Thymus (tissue), 11 donors: Measurements from ENCODE around the gene RPS6KL1. TPM values are rescaled to one million over a fixed set of nuclear protein-coding genes. Genes with fewer than 3 reads are reported as not detected.

ENCODE experiments used
- DNase-seq, 9 donors: peaks; one replicate each; pipeline ENCODE4 v3.0.0-alpha.2; 2013; ENCODE audit warnings: low spot score in 9 of 9, low read depth in 6 of 9, missing footprints in 1 of 9
- H3K27ac ChIP-seq, 2 donors: one replicate each; pipeline ENCODE4 v1.5.1; 2013; ENCODE audit warnings: control low read depth in 1 of 2, low read depth in 1 of 2, low read length in 1 of 2, mild to moderate bottlenecking in 1 of 2, moderate library complexity in 1 of 2
- H3K27me3 ChIP-seq, 2 donors: one replicate each; pipeline ENCODE4 v1.5.1; 2013; ENCODE audit warnings: low read length in 1 of 2; ENCODE audit not compliant: control insufficient read depth in 2 of 2, insufficient read depth in 1 of 2
- H3K36me3 ChIP-seq, 2 donors: one replicate each; pipeline ENCODE4 v1.5.1; 2013; ENCODE audit warnings: low read length in 1 of 2, mild to moderate bottlenecking in 1 of 2, moderate library complexity in 1 of 2; ENCODE audit not compliant: control insufficient read depth in 2 of 2, insufficient read depth in 2 of 2
- H3K4me1 ChIP-seq, 2 donors: one replicate each; pipeline ENCODE4 v1.5.1; 2013; ENCODE audit warnings: low read length in 2 of 2; ENCODE audit not compliant: control insufficient read depth in 2 of 2, insufficient read depth in 2 of 2
- H3K4me3 ChIP-seq, 2 donors: one replicate each; pipeline ENCODE4 v1.5.1; 2013; ENCODE audit warnings: low read length in 2 of 2, control low read depth in 1 of 2, mild to moderate bottlenecking in 1 of 2
- H3K9me3 ChIP-seq, 2 donors: one replicate each; pipeline ENCODE4 v1.5.1; 2013; ENCODE audit warnings: low read length in 1 of 2, mild to moderate bottlenecking in 1 of 2; ENCODE audit not compliant: control insufficient read depth in 2 of 2, insufficient read depth in 1 of 2
- WGBS: extraction: QIAGEN DNeasy Blood & Tissue Kit; methylation state at CpG from one replicate; pipeline ENCODE4 v1.1.7; 2013; 5-methylcytosine and 5-hydroxymethylcytosine counted together
- polyA plus RNA-seq: library from polyadenylated mRNA; stranded (reverse); fragments of 200-250 nt; gene quantifications from one replicate; pipeline ENCODE4 v1.2.3, GENCODE V29; 2013
- total RNA-seq: library from RNA; stranded (reverse); fragments of 120-200 nt; gene quantifications from one replicate; pipeline ENCODE4 v1.2.4, GENCODE V29; 2013
- donor health status: healthy.

The RPS6KL1 gene
- total and polyA plus RNA-seq, 2 donors = 0.91 to 3.4 TPM

DNA sequence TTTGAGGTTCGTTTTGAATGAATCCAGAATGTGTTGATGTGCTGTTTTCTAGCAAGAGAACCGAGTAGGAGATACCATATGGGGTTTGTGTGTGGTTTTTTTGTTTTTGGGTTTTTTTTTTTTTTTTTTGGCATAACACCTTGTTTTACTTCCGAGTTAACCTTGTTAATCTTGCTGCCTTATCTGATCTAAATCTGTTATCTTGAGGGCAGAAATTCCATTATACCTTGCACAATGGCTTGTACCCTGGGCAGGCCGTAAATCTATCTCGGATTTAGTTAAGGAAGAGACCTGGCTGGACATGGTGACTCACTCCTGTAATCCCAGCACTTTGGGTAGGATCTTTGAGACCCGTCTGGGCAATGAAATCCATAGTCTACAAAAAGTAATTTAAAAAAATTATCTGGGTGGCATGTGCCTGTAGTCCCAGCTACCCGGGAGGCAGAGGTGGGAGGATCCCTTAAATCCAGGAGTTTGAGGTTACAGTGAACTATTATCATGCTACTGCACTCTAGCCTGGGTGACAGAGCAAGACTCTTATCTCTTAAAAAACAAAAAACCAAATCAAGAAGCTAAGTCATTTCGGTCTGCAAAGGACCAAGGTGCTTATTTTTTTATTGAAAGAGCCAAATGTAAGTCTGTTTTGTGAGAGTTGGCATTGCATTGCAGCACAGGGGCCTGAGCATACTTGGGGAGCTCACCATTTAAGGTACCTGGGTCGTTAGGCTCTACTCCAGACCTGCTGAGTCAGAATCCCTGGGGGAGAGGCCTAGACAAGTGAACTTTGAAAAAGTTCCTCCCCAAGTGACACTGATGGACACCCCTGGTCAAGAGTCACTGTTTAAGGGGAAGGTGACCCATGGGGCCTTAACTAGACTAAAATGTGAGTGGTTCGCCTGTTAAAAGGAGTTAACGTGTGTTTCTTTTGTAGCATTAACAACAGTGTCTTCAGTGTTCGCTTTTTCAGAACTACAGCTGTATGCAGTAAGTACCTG lies 34.6 kb downstream of the RPS6KL1 start:
- peaks cover 7 to 11% of the 10 kb centered on the region in 2 donors for H3K4me1 ChIP-seq
- DNase-seq = no peak
- H3K9me3 ChIP-seq = no peaks in the 10 kb centered on the region
- H3K27me3 ChIP-seq = no peaks in the 10 kb centered on the region
- no peak overlapping the region for H3K4me3 ChIP-seq
- WGBS = 94% methylated on average over 12 of the region's 12 CpGs
- H3K36me3 ChIP-seq = peaks cover 46 to 77% of the 10 kb centered on the region in 2 donors
- no peak overlapping the region for H3K27ac ChIP-seq

DNA sequence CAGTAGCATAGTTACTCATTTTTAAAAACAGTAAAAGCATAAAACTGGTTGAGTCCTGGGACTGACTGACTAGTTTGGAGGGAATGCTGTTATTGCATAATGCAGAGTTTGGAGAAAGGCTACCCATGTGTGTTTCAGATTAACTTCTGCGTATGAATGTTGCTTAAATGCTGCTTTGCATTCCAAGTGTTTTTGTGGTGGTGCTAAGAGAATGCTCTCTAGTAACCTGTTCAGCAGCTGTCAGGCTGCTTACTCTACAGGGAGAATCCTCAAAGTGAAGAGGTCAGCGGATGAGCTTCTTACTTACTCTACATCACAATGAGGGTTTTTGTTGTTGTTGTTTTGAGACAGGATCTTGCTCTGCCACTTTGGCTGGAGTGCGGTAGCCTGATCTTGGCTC lies 37.1 kb downstream of the RPS6KL1 start:
- H3K27me3 ChIP-seq = no peaks in the 10 kb centered on the region
- no peak overlapping the region for H3K4me3 ChIP-seq
- no peak overlapping the region for H3K27ac ChIP-seq
- H3K4me1 ChIP-seq = peaks cover 19 to 23% of the 10 kb centered on the region in 2 donors
- H3K9me3 ChIP-seq = no peaks in the 10 kb centered on the region
- peaks cover 29 to 53% of the 10 kb centered on the region in 2 donors for H3K36me3 ChIP-seq
- DNase-seq = no peak
- WGBS = 95% methylated on average over 3 of the region's 3 CpGs

DNA sequence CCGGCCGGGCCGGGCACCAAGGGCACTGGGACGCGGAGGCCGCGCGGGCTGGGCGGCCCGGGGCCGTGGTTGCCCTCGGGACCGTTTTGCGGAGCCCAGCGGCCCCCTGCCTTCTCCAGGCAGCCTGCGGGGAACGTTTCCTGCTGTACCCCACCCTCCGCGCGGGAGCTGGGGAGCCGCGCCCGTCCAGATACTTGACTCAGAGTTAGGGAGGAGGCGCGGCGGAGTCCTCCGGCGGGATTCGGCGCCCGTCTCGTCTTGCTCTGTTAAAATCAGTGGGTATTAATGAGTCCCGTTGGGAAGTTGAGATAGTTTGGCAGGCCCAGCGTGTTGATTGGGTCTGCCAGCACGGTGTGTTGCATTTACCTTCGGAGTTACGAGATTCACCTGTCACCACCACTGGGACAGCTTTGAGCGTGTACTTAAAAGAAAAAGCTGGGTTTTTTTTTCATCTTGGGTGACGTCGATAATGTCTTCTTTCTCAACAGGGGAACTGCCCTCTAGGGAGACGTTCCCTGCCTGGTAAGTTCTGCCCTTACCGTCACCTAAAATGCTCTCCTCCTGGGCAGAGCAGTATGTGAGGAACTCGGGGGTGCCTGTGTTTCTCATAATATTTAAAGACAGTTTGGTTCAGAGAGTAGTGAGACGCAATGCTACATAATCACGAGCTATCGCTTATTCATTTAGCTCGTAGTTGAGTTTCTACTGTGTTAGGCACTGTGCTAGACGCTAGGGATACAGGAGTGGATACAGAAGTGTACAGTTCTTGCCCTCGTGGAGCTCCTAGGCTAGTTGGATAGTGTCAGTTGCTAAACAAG lies 40.7 kb downstream of the RPS6KL1 start:
- peak in 3 of 9 donors; percentile 42 to 76 (median 43) for DNase-seq
- WGBS = 2% methylated on average over 49 of the region's 49 CpGs

DNA sequence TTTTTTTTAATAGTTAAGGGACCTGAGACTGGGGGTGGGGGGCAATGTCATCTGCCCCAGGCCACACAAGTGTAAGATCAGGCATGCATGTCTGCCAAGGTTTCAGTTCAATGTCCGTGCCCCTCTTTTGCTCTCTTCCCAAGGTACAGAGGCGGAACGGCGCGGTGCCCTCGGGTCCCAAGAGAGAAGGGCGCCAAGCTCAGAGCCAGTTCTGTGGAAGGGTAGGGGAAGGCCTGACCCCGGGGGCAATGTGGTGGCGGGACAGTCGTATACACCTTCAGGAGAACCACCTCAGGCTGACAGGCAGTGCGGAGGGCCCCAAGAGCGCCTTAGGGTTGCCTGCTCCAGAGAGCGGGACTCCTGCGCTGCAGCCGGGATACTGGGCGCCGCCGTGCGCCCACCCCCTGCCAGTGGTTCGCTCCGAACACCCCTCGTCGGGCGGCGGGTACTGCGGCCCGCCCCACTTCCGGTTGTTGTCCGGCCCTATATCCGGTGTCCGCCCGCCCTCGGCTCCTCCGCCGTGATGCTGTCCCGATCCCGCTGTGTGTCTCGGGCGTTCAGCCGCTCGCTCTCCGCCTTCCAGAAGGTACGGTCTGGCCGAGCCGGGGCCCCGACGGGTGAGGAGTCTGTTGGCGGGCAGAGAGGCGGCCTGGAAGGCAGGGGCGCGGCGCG lies 41.5 kb downstream of the RPS6KL1 start, which contains the start of gene DLST:
Gene DLST, plus strand, starts transcription at position 486 of the 672 bp plus-strand sequence. Its CDS starts 38 bp downstream, at position 524.
- H3K4me1 ChIP-seq = peaks cover 21 to 25% of the 10 kb centered on the region in 2 donors

More for the DNA sequence above, 40.7 kb downstream of the RPS6KL1 start:
- Histone ChIP-seq H3K36me3 (peaks cover 13 to 21% of the 10 kb centered on the region in 2 donors), H3K27ac (peak overlapping the region; percentile 79 to 98), H3K4me1 (peaks cover 21 to 23% of the 10 kb centered on the region in 2 donors), H3K27me3 (no peaks in the 10 kb centered on the region), H3K9me3 (no peaks in the 10 kb centered on the region), H3K4me3 (peak overlapping the region; percentile 91 to 100)

DNA sequence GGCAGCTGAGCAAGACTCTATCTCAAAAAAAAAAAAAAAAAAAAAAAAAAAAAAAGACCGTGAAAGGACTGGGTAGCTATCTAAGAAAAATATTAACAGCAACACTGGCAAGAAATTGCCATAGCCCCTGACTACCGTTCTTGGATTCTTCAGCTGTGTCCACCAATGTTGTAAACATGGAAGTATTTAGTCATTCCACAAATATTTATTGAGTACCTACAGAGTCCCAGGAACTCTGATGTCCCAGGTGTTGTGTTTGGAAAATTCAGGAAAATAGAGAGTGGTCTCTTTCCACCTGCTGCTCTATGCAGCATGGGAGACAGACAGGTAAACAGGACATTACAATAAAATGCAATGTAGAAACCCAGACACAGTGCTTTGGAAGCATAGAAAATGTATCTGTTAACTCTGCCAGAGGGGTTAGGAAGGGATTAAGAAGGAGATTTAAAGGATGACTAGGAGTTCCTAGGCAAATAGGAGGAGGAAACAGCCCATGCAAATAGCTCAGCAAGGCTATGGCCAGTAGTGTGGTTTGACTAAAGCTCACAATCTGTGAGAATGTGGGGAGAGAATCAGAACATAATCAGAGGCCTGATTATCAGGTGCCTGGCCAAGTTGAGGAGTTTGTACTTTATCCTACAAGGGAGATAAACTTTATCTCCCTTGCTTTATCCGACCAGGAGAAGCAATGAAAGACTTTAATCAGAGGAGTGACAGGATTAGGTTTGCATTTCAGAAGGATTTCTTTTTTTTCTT lies 43.5 kb downstream of the RPS6KL1 start:
- H3K4me1 ChIP-seq = peaks cover 25 to 34% of the 10 kb centered on the region in 2 donors
- no peak overlapping the region for H3K4me3 ChIP-seq
- no peak overlapping the region for H3K27ac ChIP-seq
- peaks cover under 1 to 7% of the 10 kb centered on the region in 2 donors for H3K36me3 ChIP-seq
- no peaks in the 10 kb centered on the region for H3K9me3 ChIP-seq
- H3K27me3 ChIP-seq = no peaks in the 10 kb centered on the region
- no peak for DNase-seq
- WGBS = 98% methylated on average over 3 of the region's 3 CpGs

More for the DNA sequence above, 41.5 kb downstream of the RPS6KL1 start, which contains the start of gene DLST:
- H3K27ac ChIP-seq = peak within 1 kb of the TSS; percentile 79 to 98
- H3K27me3 ChIP-seq = no peaks in the 10 kb centered on the region
- no peaks in the 10 kb centered on the region for H3K9me3 ChIP-seq
- WGBS = under 1% methylated on average over 53 of the region's 53 CpGs
- H3K4me3 ChIP-seq = peak within 1 kb of the TSS; percentile 91 to 100
- peaks cover 13 to 19% of the 10 kb centered on the region in 2 donors for H3K36me3 ChIP-seq
- DNase-seq = peak; percentile 70 to 90 (median 80)

DNA sequence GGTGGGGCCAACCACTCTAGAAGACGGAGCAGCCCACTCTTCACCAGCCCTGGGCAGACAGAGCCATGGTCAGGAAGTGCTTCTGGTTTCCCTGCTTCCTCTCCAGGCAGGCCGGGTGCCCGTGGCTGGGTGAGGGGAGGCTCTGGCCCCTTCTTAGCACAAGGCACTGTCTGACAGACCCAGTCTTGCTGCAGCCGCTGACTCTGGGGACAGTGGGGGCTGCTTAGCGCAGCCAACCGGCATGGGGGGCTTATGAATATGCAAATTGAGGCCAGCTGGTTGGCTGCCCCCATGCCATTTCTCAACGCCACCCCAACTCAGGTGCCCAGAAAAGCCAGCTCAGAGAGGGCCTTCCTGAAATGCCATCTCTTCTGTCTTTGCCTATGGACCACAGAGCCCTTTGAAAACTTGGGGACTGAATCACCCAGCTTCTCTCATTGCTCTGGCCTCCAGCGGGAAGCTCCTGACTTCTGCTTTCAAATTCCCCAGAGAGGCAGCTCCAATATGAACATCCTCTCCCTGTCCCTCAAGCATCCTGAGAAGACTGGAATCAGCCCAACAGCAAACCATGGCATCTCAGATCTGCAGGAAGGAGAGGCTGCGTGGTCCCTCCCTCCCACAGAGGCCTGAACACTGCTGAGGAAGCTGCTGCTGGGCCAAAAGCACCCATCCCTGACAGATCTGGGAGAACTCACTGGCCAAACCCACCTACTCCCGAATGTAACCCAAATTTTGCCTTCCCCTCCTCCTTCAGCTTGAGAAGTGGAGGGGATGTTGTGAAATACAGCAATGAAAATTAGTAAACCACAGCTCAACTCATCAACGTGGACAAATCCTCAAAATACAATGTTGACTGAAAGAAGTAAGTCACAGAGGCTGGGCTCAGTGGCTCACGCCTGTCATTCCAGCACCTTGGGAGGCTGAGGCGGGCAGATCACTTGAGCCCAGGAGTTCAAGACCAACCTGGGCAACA lies 46.8 kb downstream of the RPS6KL1 start, which contains the start of gene PROX2:
Gene PROX2, minus strand, starts transcription at position 205 of the 973 bp plus-strand sequence. CDS start 12,311 bp downstream, outside the sequence.
- Histone ChIP-seq H3K9me3 (no peaks in the 10 kb centered on the region), H3K27me3 (no peaks in the 10 kb centered on the region), H3K27ac (no peak within 1 kb of the TSS), H3K4me1 (peaks cover 9 to 16% of the 10 kb centered on the region in 2 donors), H3K4me3 (no peak within 1 kb of the TSS), H3K36me3 (no peaks in the 10 kb centered on the region)
- WGBS = 26% methylated on average over 13 of the region's 13 CpGs
- DNase-seq = peak in 2 of 9 donors; percentile 36 to 53

DNA sequence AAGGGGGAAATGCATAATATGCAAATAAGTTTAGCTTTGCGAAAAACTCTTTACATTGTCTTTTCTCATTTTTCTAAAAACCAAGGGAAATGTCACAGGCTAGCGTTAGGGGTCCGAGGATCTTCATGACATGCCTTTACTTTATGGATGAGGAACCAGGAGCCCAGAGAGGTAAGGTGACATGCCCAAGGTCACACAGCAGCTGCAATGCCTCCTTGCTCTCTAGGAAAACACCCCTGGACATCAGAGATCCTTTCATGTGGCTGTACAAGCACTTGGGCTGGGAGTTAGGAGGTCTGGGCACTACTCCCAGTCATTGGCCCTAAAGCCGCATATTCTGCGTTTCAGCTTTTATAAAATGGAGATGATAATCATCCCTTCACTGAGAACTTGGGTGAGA lies 47.9 kb downstream of the RPS6KL1 start:
- Histone ChIP-seq H3K27me3 (no peaks in the 10 kb centered on the region), H3K4me3 (no peak overlapping the region), H3K36me3 (no peaks in the 10 kb centered on the region), H3K9me3 (no peaks in the 10 kb centered on the region), H3K4me1 (peaks cover 4 to 11% of the 10 kb centered on the region in 2 donors), H3K27ac (no peak overlapping the region)
- DNase-seq = no peak
- WGBS = 97% methylated on average over 5 of the region's 5 CpGs
